Nephron progenitor cell (in vitro differentiated cells): ENCODE results near the gene FUCA2.
"Not testable (repeated sequence)": the region's sequence is repeated elsewhere in the genome, so short reads cannot be mapped to it uniquely, and the experiment has no call there.

ENCODE experiments used
- DNase-seq: peaks from one replicate; pipeline ENCODE4 v3.0.0; 2021
- H3K27ac Mint-ChIP-seq: 2 replicates; pipeline ENCODE4 v1.8.0; 2021; ENCODE audit warnings: mild to moderate bottlenecking, moderate library complexity, mixed read lengths
- H3K27me3 Mint-ChIP-seq: 2 replicates; pipeline ENCODE4 v1.8.0; 2021; ENCODE audit warnings: mild to moderate bottlenecking, low read depth, mixed read lengths; ENCODE audit not compliant: poor library complexity
- H3K36me3 Mint-ChIP-seq: 2 replicates; pipeline ENCODE4 v1.8.0; 2021; ENCODE audit warnings: low read depth, mixed read lengths
- H3K4me1 Mint-ChIP-seq: 2 replicates; pipeline ENCODE4 v1.8.0; 2021; ENCODE audit warnings: mixed read lengths
- H3K4me3 Mint-ChIP-seq: 2 replicates; pipeline ENCODE4 v1.8.0; 2021; ENCODE audit warnings: mild to moderate bottlenecking, moderate library complexity, mixed read lengths
- H3K9me3 Mint-ChIP-seq: 2 replicates; pipeline ENCODE4 v1.8.0; 2021; ENCODE audit warnings: mild to moderate bottlenecking, moderate library complexity, mixed read lengths
- TF ChIP-seq, protein P1 (sequence below): fragments of 200-600 bp; sonication (generic); IDR thresholded peaks from 2 replicates; pipeline ENCODE4 v1.5.0; 2021; ENCODE audit warnings: antibody characterized with exemption

FUCA2 gene

DNA sequence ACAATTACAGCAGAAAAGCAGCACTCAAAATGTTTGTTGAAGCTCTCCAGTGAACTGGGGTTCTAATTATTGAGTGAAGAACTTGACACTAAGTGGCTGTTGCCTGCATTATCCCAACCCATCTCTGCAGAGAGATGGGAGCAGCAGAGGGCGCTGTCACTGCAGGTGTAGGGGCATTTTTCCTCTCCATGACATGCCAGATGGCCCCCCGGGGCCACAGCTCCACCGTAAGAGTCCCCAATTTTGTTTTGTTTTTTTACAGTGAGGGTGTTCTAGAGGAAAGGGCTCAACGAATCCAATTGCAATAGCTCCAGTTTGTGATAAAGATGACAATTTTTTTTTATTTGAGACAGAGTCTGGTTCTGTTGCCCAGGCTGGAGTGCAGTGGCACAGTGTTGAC, 1.9 kb upstream of the FUCA2 start:
- peaks cover 12% of the 10 kb centered on the region for H3K27me3 Mint-ChIP-seq
- H3K36me3 Mint-ChIP-seq: peaks cover 12% of the 10 kb centered on the region
- no peaks in the 10 kb centered on the region for H3K9me3 Mint-ChIP-seq
- H3K4me1 Mint-ChIP-seq: peaks cover 49% of the 10 kb centered on the region
- DNase-seq: no peak
- TF ChIP-seq, protein P1, sequence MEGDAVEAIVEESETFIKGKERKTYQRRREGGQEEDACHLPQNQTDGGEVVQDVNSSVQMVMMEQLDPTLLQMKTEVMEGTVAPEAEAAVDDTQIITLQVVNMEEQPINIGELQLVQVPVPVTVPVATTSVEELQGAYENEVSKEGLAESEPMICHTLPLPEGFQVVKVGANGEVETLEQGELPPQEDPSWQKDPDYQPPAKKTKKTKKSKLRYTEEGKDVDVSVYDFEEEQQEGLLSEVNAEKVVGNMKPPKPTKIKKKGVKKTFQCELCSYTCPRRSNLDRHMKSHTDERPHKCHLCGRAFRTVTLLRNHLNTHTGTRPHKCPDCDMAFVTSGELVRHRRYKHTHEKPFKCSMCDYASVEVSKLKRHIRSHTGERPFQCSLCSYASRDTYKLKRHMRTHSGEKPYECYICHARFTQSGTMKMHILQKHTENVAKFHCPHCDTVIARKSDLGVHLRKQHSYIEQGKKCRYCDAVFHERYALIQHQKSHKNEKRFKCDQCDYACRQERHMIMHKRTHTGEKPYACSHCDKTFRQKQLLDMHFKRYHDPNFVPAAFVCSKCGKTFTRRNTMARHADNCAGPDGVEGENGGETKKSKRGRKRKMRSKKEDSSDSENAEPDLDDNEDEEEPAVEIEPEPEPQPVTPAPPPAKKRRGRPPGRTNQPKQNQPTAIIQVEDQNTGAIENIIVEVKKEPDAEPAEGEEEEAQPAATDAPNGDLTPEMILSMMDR: no peak
- peak overlapping the region; percentile 64 for H3K4me3 Mint-ChIP-seq
- no peak overlapping the region for H3K27ac Mint-ChIP-seq

DNA sequence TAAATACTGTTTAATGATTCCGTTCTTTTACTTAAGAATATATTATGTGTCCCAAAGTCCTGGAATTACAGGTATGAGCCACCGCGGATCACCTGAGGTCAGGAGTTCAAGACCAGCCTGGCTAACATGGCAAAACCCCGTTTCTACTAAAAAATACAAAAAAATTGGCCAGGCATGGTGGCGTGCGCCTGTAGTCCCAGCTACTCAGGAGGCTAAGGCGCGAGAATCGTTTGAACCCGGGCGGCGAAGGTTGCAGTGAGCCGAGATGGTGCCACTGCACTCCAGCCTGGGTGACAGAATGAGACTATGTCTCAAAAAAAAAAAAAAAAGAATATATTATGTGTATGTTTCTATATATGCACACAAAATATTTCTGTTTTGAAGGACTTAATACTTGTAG, 1.2 kb downstream of the FUCA2 start:
- Mint-ChIP-seq H3K36me3 (peaks cover 43% of the 10 kb centered on the region), H3K4me1 (peaks cover 34% of the 10 kb centered on the region), H3K4me3 (peak overlapping the region; percentile 86)
- not testable (repeated sequence) for H3K27ac Mint-ChIP-seq, H3K9me3 Mint-ChIP-seq, DNase-seq, H3K27me3 Mint-ChIP-seq

DNA sequence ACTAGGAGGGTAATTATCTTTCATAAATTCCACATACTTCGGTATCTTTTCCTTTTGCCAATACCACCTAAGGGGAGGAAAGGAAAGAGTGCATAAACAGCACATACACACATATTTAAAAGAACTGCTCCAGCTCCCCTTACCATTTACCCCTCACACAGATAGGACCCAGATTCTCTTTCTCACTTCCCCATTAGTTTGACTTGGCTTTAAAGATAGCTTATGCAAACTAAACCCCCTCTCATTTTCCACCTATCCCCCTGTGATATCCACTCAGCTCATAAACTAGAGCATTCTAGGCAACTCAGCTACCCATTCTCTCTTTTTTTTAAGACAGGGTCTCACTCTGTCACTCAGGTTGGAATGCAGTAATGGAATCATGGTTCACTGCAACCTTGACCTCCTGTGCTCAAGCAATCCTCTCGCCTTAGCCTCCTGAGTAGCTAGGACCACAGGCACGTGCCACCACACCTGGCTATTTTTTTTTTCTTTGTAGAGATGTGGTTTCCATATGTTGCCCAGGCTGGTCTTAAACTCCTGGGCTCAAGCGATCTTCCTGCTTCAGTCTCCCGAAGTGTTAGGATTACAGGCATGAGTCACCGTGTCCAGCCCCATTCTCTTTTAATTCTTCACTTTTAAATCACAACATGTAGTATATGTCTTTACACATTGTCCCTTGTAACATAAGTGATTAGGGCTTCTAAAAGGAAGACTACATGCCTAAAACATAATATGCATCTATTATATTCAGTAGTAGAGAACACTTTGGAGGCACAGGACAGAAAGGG, 4.0 kb downstream of the FUCA2 start:
- TF ChIP-seq, protein P1: no peak
- no peak overlapping the region for H3K27ac Mint-ChIP-seq
- no peak for DNase-seq
- peaks cover 48% of the 10 kb centered on the region for H3K36me3 Mint-ChIP-seq
- no peak overlapping the region for H3K4me3 Mint-ChIP-seq
- no peaks in the 10 kb centered on the region for H3K9me3 Mint-ChIP-seq
- peaks cover 4% of the 10 kb centered on the region for H3K27me3 Mint-ChIP-seq
- peaks cover 28% of the 10 kb centered on the region for H3K4me1 Mint-ChIP-seq

DNA sequence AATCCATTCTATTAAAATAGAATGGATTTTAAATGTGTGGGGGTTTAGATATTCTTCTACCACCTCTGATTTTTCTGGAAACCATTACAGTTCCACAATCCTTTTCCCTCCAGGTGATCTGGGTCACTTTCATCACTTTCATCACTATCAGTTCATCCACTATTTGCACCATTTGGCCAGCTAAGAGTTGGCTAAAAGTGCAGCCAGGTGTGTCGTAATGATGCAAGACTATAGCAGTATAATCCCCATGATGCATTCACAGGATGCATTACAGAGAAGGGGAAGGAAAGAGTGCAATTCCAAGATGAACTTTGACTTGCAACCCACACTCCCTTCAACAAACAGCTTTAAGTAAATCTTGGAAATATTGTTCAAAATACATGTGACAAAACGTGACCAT, 4.9 kb downstream of the FUCA2 start:
- no peak for DNase-seq
- peaks cover 23% of the 10 kb centered on the region for H3K4me1 Mint-ChIP-seq
- no peaks in the 10 kb centered on the region for H3K9me3 Mint-ChIP-seq
- peaks cover 50% of the 10 kb centered on the region for H3K36me3 Mint-ChIP-seq
- TF ChIP-seq, protein P1: no peak
- H3K27me3 Mint-ChIP-seq: no peaks in the 10 kb centered on the region
- no peak overlapping the region for H3K4me3 Mint-ChIP-seq
- H3K27ac Mint-ChIP-seq: no peak overlapping the region

DNA sequence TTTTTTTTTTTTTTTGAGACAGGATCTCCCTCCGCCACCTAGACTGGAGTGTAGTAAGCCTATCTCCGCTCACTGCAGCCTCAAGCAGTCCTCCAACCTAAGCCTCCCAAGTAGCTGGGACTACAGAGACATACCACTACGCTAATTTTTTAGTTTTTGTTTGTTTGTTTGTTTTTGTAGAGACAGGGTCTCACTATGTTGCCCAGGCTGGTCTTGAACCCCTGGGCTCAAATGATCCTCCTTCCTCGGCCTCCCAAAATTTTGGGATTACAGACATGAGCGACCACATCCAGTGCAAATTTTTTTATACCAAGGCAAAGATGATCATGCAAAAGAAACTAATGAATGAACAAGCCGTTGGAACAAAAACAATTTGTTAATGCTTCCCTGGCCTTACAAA, 5.3 kb downstream of the FUCA2 start:
- TF ChIP-seq, protein P1: no peak
- H3K27me3 Mint-ChIP-seq: no peaks in the 10 kb centered on the region
- no peak overlapping the region for H3K4me3 Mint-ChIP-seq
- H3K9me3 Mint-ChIP-seq: no peaks in the 10 kb centered on the region
- H3K27ac Mint-ChIP-seq: no peak overlapping the region
- peaks cover 55% of the 10 kb centered on the region for H3K36me3 Mint-ChIP-seq
- DNase-seq: no peak
- H3K4me1 Mint-ChIP-seq: peaks cover 22% of the 10 kb centered on the region

DNA sequence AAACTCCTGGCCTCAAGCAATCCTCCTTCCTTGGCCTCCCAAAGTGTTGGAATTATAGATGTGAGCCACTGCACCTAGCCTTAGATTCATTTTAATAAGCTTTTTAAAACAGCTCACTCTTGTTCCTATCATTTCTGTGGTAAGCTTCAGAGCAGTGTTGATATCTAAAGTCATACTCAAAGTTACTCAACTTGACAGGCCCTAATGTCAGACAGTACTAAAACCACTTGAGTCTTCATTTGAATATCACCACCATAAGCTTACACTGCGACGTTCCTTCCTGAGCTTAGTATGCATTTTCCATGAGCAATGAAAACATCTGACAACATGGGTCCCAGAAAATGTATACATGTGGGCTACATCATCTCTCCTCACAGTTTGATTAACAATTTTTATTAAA, 6.0 kb downstream of the FUCA2 start:
- Mint-ChIP-seq H3K36me3 (peaks cover 61% of the 10 kb centered on the region), H3K27me3 (no peaks in the 10 kb centered on the region), H3K9me3 (no peaks in the 10 kb centered on the region), H3K27ac (no peak overlapping the region), H3K4me3 (no peak overlapping the region), H3K4me1 (peaks cover 16% of the 10 kb centered on the region)
- no peak for DNase-seq
- TF ChIP-seq, protein P1: no peak
